ENCODE results near the gene EML6. TPM values are rescaled to one million over a fixed set of nuclear protein-coding genes. Genes with fewer than 3 reads are reported as not detected.

Gene EML6
- total RNA-seq, 2 experiments from 2014 or later = 1.2 to 1.7 TPM

- ChIA-PET POLR2A (interaction anchor here (1.6 kb wide), 1 partner anchor 318 kb away, joined by 3 read pairs; no protein-coding TSS in a partner anchor), CTCF (no interaction called here)
- DNase-seq (no peak), ATAC-seq (no peak)
- Mint-ChIP-seq H3K4me3 (no peak overlapping the region), H3K27ac (no peak overlapping the region), H3K9me3 (no peaks in the 10 kb centered on the region), H3K27me3 (no peaks in the 10 kb centered on the region), H3K4me1 (ENCODE audit: low read depth) (peaks cover 8% of the 10 kb centered on the region), H3K36me3 (ENCODE audit: low read depth) (no peaks in the 10 kb centered on the region)
- TF ChIP-seq, protein P1, sequence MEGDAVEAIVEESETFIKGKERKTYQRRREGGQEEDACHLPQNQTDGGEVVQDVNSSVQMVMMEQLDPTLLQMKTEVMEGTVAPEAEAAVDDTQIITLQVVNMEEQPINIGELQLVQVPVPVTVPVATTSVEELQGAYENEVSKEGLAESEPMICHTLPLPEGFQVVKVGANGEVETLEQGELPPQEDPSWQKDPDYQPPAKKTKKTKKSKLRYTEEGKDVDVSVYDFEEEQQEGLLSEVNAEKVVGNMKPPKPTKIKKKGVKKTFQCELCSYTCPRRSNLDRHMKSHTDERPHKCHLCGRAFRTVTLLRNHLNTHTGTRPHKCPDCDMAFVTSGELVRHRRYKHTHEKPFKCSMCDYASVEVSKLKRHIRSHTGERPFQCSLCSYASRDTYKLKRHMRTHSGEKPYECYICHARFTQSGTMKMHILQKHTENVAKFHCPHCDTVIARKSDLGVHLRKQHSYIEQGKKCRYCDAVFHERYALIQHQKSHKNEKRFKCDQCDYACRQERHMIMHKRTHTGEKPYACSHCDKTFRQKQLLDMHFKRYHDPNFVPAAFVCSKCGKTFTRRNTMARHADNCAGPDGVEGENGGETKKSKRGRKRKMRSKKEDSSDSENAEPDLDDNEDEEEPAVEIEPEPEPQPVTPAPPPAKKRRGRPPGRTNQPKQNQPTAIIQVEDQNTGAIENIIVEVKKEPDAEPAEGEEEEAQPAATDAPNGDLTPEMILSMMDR (IDR thresholded peaks at IDR 0.05) = no peak
- intact Hi-C loops (cut with micrococcal nuclease) = loop anchor here (10.0 kb wide), 2 partner anchors 80 to 260 kb away; no protein-coding TSS in a partner anchor
Observed at GRCh38 chr2:54904836-54905235, 181.4 kb downstream of the EML6 start.

GRCh38 chr2:54906716-54907115, 183.3 kb downstream of the EML6 start:
- TF ChIP-seq, protein P1 (IDR thresholded peaks at IDR 0.05) = no peak
- Mint-ChIP-seq H3K4me1 (ENCODE audit: low read depth) (peaks cover 8% of the 10 kb centered on the region), H3K4me3 (no peak overlapping the region), H3K27ac (no peak overlapping the region), H3K36me3 (ENCODE audit: low read depth) (no peaks in the 10 kb centered on the region), H3K9me3 (no peaks in the 10 kb centered on the region), H3K27me3 (no peaks in the 10 kb centered on the region)
- DNase-seq (no peak), ATAC-seq (no peak)
- intact Hi-C loops (cut with micrococcal nuclease) = loop anchor here (10.0 kb wide), 2 partner anchors 78 to 258 kb away; no protein-coding TSS in a partner anchor
- ChIA-PET CTCF (no interaction called here), POLR2A (no interaction called here)

DNA sequence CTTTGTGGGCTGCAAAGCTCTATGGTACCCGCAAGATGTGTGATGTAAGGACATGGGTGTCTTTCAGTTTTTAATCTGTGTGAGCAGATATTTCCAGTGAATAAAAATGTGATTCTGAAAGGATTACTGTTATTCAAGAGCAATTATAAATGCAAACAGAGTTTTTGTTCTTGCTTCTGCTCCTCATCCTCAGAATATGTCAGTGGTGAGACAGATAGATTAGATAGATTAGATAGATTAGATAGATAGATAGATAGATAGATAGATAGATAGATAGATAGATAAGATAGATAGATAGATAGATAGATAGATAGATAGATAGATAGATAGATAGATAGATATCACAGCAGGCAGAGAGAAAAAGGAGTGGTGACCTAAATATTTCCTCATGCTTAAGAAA, 184.2 kb downstream of the EML6 start:
- no peak for ATAC-seq
- H3K27me3 Mint-ChIP-seq = no peaks in the 10 kb centered on the region
- H3K4me3 Mint-ChIP-seq = no peak overlapping the region
- ChIA-PET POLR2A (interaction anchor here (0.6 kb wide), 1 partner anchor 117 kb away, joined by 3 read pairs; no protein-coding TSS in a partner anchor), CTCF (interaction anchor here (0.7 kb wide), 1 partner anchor 8 kb away, joined by 3 read pairs; no protein-coding TSS in a partner anchor)
- no peaks in the 10 kb centered on the region for H3K36me3 Mint-ChIP-seq (ENCODE audit: low read depth)
- TF ChIP-seq, protein P1 (IDR thresholded peaks at IDR 0.05) = no peak
- no peaks in the 10 kb centered on the region for H3K9me3 Mint-ChIP-seq
- peaks cover 8% of the 10 kb centered on the region for H3K4me1 Mint-ChIP-seq (ENCODE audit: low read depth)
- intact Hi-C loops (cut with micrococcal nuclease) = loop anchor here (10.0 kb wide), 2 partner anchors 77 to 257 kb away; no protein-coding TSS in a partner anchor
- no peak overlapping the region for H3K27ac Mint-ChIP-seq
- no peak for DNase-seq

- DNase-seq (no peak), ATAC-seq (no peak)
- no peak overlapping the region for H3K27ac Mint-ChIP-seq
- H3K9me3 Mint-ChIP-seq = no peaks in the 10 kb centered on the region
- no peaks in the 10 kb centered on the region for H3K27me3 Mint-ChIP-seq
- intact Hi-C loops (cut with micrococcal nuclease) = loop anchor here (10.0 kb wide), 2 partner anchors 76 to 256 kb away; no protein-coding TSS in a partner anchor
- TF ChIP-seq, protein P1 (IDR thresholded peaks at IDR 0.05) = no peak
- ChIA-PET CTCF (interaction anchor here (0.7 kb wide), 1 partner anchor 9 kb away, joined by 3 read pairs; no protein-coding TSS in a partner anchor), POLR2A (no interaction called here)
- H3K4me3 Mint-ChIP-seq = no peak overlapping the region
- peaks cover 8% of the 10 kb centered on the region for H3K4me1 Mint-ChIP-seq (ENCODE audit: low read depth)
- no peaks in the 10 kb centered on the region for H3K36me3 Mint-ChIP-seq (ENCODE audit: low read depth)
Observed at GRCh38 chr2:54908591-54908990, 185.1 kb downstream of the EML6 start.

- H3K4me1 Mint-ChIP-seq (ENCODE audit: low read depth) = peaks cover 4% of the 10 kb centered on the region
- intact Hi-C loops (cut with micrococcal nuclease) = loop anchor here (10.0 kb wide), 2 partner anchors 76 to 256 kb away; no protein-coding TSS in a partner anchor
- H3K4me3 Mint-ChIP-seq = no peak overlapping the region
- TF ChIP-seq, protein P1 (IDR thresholded peaks at IDR 0.05) = no peak
- H3K27me3 Mint-ChIP-seq = no peaks in the 10 kb centered on the region
- CTCF ChIA-PET = no interaction called here
- ATAC-seq = no peak
- POLR2A ChIA-PET = no interaction called here
- H3K36me3 Mint-ChIP-seq (ENCODE audit: low read depth) = no peaks in the 10 kb centered on the region
- no peak overlapping the region for H3K27ac Mint-ChIP-seq
- no peaks in the 10 kb centered on the region for H3K9me3 Mint-ChIP-seq
- no peak for DNase-seq
Observed at GRCh38 chr2:54909001-54909400, 185.5 kb downstream of the EML6 start.

Data from activated CD8-positive, alpha-beta T cell treated with anti-CD3 and anti-CD28 coated beads for 36 hours (primary cell).